HG02973 (cell line): ENCODE results near the gene DLG4.
"Not testable (repeated sequence)": the region's sequence is repeated elsewhere in the genome, so short reads cannot be mapped to it uniquely, and the experiment has no call there.

Experiments
- ATAC-seq: cut with Tn5 transposase; IDR thresholded peaks from one replicate; pipeline ENCODE4 v1.9.1; 2021; ENCODE audit warnings: moderate library complexity; ENCODE audit not compliant: unreplicated experiment

The DLG4 gene

GRCh38 chr17:7168841-7169564 is 50.6 kb downstream of the DLG4 start:
- ATAC-seq = not testable (repeated sequence)

GRCh38 chr17:7167832-7168231 is 51.8 kb downstream of the DLG4 start:
- ATAC-seq = no peak

- no peak for ATAC-seq
These were observed 52.8 kb downstream of the DLG4 start for GRCh38 chr17:7166873-7167272.

GRCh38 chr17:7159571-7159970 is 60.1 kb downstream of the DLG4 start:
- ATAC-seq = not testable (repeated sequence)

- ATAC-seq = not testable (repeated sequence)
These were observed 61.2 kb downstream of the DLG4 start for GRCh38 chr17:7158424-7158823.

GRCh38 chr17:7156342-7156940 is 63.2 kb downstream of the DLG4 start:
- no peak for ATAC-seq

GRCh38 chr17:7147772-7148171 is 71.9 kb downstream of the DLG4 start:
- no peak for ATAC-seq

GRCh38 chr17:7146115-7146514 is 73.5 kb downstream of the DLG4 start:
- no peak for ATAC-seq

GRCh38 chr17:7144213-7144612 is 75.4 kb downstream of the DLG4 start:
- ATAC-seq = no peak

GRCh38 chr17:7141824-7142223 is 77.8 kb downstream of the DLG4 start:
- ATAC-seq = no peak

- no peak for ATAC-seq
These were observed 80.2 kb downstream of the DLG4 start for GRCh38 chr17:7139400-7139799.

GRCh38 chr17:7138800-7139381 is 80.7 kb downstream of the DLG4 start:
- ATAC-seq = no peak

- ATAC-seq = no peak
These were observed 82.3 kb downstream of the DLG4 start for GRCh38 chr17:7137171-7137943.
